ENCODE results near the gene UBE3A.

DNA sequence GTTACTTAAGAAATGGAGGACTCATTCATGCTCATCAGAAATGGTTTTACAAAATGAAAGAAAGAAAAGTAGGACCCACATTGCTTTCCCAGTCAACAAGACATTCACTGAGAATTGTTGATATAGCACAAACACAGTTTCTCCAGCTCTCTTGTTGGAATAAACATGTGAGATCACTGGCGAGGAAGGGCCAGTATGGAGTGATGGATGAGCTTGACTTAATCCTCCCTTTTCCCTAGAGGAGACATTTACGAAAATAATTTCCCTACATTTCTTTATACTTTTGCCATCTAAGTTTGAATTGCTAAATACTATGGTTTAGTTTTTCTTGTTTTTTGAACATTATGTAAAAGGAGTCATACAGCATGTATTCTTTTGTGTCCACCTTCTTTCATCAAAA is 15.9 kb upstream of the UBE3A start:
- no peak for TF ChIP-seq POLR2AphosphoS5 (IDR thresholded peaks at IDR 0.05; ENCODE audit: low read depth)
- TF ChIP-seq, protein P1, sequence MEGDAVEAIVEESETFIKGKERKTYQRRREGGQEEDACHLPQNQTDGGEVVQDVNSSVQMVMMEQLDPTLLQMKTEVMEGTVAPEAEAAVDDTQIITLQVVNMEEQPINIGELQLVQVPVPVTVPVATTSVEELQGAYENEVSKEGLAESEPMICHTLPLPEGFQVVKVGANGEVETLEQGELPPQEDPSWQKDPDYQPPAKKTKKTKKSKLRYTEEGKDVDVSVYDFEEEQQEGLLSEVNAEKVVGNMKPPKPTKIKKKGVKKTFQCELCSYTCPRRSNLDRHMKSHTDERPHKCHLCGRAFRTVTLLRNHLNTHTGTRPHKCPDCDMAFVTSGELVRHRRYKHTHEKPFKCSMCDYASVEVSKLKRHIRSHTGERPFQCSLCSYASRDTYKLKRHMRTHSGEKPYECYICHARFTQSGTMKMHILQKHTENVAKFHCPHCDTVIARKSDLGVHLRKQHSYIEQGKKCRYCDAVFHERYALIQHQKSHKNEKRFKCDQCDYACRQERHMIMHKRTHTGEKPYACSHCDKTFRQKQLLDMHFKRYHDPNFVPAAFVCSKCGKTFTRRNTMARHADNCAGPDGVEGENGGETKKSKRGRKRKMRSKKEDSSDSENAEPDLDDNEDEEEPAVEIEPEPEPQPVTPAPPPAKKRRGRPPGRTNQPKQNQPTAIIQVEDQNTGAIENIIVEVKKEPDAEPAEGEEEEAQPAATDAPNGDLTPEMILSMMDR (IDR thresholded peaks at IDR 0.05; ENCODE audit: insufficient read depth, low read length), result no peak
- TF ChIP-seq, protein P2, sequence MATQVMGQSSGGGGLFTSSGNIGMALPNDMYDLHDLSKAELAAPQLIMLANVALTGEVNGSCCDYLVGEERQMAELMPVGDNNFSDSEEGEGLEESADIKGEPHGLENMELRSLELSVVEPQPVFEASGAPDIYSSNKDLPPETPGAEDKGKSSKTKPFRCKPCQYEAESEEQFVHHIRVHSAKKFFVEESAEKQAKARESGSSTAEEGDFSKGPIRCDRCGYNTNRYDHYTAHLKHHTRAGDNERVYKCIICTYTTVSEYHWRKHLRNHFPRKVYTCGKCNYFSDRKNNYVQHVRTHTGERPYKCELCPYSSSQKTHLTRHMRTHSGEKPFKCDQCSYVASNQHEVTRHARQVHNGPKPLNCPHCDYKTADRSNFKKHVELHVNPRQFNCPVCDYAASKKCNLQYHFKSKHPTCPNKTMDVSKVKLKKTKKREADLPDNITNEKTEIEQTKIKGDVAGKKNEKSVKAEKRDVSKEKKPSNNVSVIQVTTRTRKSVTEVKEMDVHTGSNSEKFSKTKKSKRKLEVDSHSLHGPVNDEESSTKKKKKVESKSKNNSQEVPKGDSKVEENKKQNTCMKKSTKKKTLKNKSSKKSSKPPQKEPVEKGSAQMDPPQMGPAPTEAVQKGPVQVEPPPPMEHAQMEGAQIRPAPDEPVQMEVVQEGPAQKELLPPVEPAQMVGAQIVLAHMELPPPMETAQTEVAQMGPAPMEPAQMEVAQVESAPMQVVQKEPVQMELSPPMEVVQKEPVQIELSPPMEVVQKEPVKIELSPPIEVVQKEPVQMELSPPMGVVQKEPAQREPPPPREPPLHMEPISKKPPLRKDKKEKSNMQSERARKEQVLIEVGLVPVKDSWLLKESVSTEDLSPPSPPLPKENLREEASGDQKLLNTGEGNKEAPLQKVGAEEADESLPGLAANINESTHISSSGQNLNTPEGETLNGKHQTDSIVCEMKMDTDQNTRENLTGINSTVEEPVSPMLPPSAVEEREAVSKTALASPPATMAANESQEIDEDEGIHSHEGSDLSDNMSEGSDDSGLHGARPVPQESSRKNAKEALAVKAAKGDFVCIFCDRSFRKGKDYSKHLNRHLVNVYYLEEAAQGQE (IDR thresholded peaks at IDR 0.05; ENCODE audit: insufficient replicate concordance, low read depth), result no peak
- no peak for TF ChIP-seq GABPA (IDR thresholded peaks at IDR 0.05; ENCODE audit: low read depth)
- TF ChIP-seq SPI1 (IDR thresholded peaks at IDR 0.05; ENCODE audit: borderline replicate concordance, low read depth), result no peak
